Caco-2 (cell line): ENCODE measurements around the gene SPATA6. TPM values are rescaled to one million over a fixed set of nuclear protein-coding genes. Genes with fewer than 3 reads are reported as not detected.

Experiments
- BruUV-seq: library from RNA; stranded (reverse); fragments of 400-500 nt; replicated peaks from 2 replicates; lab custom pipeline; 2021; lab: Mats Ljungman, UMichigan
- CTCF ChIA-PET: fragments of 300-600 bp; sonication (Branson Sonifier 250); formaldehyde crosslinking; loops from one replicate; lab custom pipeline; 2022; ENCODE audit warnings: antibody characterized with exemption; lab: Charles Lee
- POLR2A ChIA-PET: fragments of 300-600 bp; sonication (Branson Sonifier 250); formaldehyde crosslinking; loops from one replicate; lab custom pipeline; 2022; ENCODE audit warnings: antibody characterized with exemption; lab: Charles Lee
- DNase-seq, 2 experiments: peaks; one replicate each; pipeline versions ENCODE4 v3.0.0 to v3.0.0-alpha.2; 2020 to 2022
- H3K27me3 ChIP-seq: replicated peaks from 2 replicates; pipeline ENCODE4 v1.6.0; 2011; ENCODE audit warnings: low read length; ENCODE audit not compliant: control insufficient read depth, insufficient read depth
- H3K36me3 ChIP-seq: 2 replicates; pipeline ENCODE4 v1.5.1; 2011; ENCODE audit warnings: low read length; ENCODE audit not compliant: control insufficient read depth, insufficient read depth
- H3K4me1 ChIP-seq: fragments of 250-450 bp; sonication (Bioruptor Pico); 2 replicates; pipeline ENCODE4 v1.5.1; 2020; ENCODE audit warnings: mild to moderate bottlenecking
- H3K4me3 ChIP-seq: 2 replicates; pipeline ENCODE4 v1.5.1; 2011; ENCODE audit warnings: low read depth, mild to moderate bottlenecking, control low read depth, low read length
- H3K9me3 ChIP-seq: fragments of 250-450 bp; sonication (Bioruptor Pico); 2 replicates; pipeline ENCODE4 v1.5.1; 2020; ENCODE audit warnings: mild to moderate bottlenecking, moderate library complexity
- H3K27ac Mint-ChIP-seq: one replicate; pipeline ENCODE4 v1.8.0; 2022; ENCODE audit warnings: mixed read lengths; ENCODE audit not compliant: unreplicated experiment
- H3K27me3 Mint-ChIP-seq: one replicate; pipeline ENCODE4 v1.8.0; 2022; ENCODE audit warnings: mixed read lengths; ENCODE audit not compliant: insufficient read depth, unreplicated experiment
- H3K36me3 Mint-ChIP-seq: one replicate; pipeline ENCODE4 v1.8.0; 2022; ENCODE audit warnings: mild to moderate bottlenecking, mixed read lengths; ENCODE audit not compliant: insufficient read depth, unreplicated experiment
- H3K4me1 Mint-ChIP-seq: one replicate; pipeline ENCODE4 v1.8.0; 2022; ENCODE audit warnings: low read depth, mixed read lengths; ENCODE audit not compliant: unreplicated experiment
- H3K4me3 Mint-ChIP-seq: one replicate; pipeline ENCODE4 v1.8.0; 2022; ENCODE audit warnings: mild to moderate bottlenecking, moderate library complexity, mixed read lengths; ENCODE audit not compliant: unreplicated experiment
- H3K9me3 Mint-ChIP-seq: one replicate; pipeline ENCODE4 v1.8.0; 2022; ENCODE audit warnings: mixed read lengths; ENCODE audit not compliant: unreplicated experiment
- intact Hi-C: fragments of 100-400 bp; cut with micrococcal nuclease; formaldehyde crosslinking; loops from one replicate; pipeline ENCODE4 v1.10.0; 2022; ENCODE audit not compliant: unreplicated experiment
- total RNA-seq: library from RNA; stranded (reverse); gene quantifications from 2 replicates; pipeline ENCODE4 v1.2.3, GENCODE V29; 2022
- TF ChIP-seq, protein P1 (sequence below), 2 experiments: fragments of 200-600 bp in 1 of 2; IDR thresholded peaks; 1 replicate in 1 of 2; 2 replicates in 1 of 2; pipeline versions ENCODE4 v1.5.1 to v1.8.0; 2011 to 2022; ENCODE audit warnings: antibody characterized with exemption in 1 of 2, control low read depth in 1 of 2, inconsistent platforms in 1 of 2, low read depth in 1 of 2, low read length in 1 of 2, mild to moderate bottlenecking in 1 of 2, moderate library complexity in 1 of 2; ENCODE audit not compliant: insufficient read depth in 1 of 2, severe bottlenecking in 1 of 2, unreplicated experiment in 1 of 2

Gene SPATA6
- total RNA-seq, 1 experiment from 2014 or later = 1.8 TPM

DNA sequence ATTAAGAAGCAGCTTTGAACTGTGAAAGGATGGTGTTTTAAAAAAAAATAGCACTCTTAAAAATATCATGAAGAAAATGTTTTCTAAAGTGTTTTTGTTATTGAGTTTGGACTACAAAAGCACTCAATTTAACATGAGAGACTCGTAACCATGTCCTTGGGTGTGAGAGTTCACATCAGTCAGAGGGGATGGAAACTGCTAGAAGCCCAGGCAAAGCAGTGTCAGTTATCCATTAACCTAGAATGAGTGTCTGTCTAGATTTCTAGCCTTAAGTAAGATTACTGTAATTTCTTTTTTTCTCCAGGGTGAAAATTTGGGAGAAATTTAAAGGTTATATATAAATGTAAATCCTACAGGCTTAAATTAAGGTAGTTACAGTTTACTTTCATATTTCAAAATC is 217.8 kb downstream of the SPATA6 start:
- Histone ChIP-seq H3K36me3 (no peaks in the 10 kb centered on the region), H3K4me1 (no peaks in the 10 kb centered on the region), H3K4me3 (no peak overlapping the region), H3K9me3 (no peaks in the 10 kb centered on the region), H3K27me3 (no peaks in the 10 kb centered on the region)
- CTCF ChIA-PET = no interaction called here
- TF ChIP-seq, protein P1, sequence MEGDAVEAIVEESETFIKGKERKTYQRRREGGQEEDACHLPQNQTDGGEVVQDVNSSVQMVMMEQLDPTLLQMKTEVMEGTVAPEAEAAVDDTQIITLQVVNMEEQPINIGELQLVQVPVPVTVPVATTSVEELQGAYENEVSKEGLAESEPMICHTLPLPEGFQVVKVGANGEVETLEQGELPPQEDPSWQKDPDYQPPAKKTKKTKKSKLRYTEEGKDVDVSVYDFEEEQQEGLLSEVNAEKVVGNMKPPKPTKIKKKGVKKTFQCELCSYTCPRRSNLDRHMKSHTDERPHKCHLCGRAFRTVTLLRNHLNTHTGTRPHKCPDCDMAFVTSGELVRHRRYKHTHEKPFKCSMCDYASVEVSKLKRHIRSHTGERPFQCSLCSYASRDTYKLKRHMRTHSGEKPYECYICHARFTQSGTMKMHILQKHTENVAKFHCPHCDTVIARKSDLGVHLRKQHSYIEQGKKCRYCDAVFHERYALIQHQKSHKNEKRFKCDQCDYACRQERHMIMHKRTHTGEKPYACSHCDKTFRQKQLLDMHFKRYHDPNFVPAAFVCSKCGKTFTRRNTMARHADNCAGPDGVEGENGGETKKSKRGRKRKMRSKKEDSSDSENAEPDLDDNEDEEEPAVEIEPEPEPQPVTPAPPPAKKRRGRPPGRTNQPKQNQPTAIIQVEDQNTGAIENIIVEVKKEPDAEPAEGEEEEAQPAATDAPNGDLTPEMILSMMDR (IDR thresholded peaks at IDR 0.05; ENCODE audit: insufficient read depth in 1 of 2, low read depth in 1 of 2, low read length in 1 of 2, severe bottlenecking in 1 of 2, unreplicated experiment in 1 of 2) = no peak
- peaks cover 1% of the 10 kb centered on the region for H3K36me3 Mint-ChIP-seq
- BruUV-seq = no TSS peak
- no peak overlapping the region for H3K27ac Mint-ChIP-seq
- peaks cover 3% of the 10 kb centered on the region for H3K27me3 Mint-ChIP-seq
- intact Hi-C loops = no loop called here
- H3K4me3 Mint-ChIP-seq = no peak overlapping the region
- no peaks in the 10 kb centered on the region for H3K9me3 Mint-ChIP-seq
- no peaks in the 10 kb centered on the region for H3K4me1 Mint-ChIP-seq
- POLR2A ChIA-PET = no interaction called here
- DNase-seq = no peak

DNA sequence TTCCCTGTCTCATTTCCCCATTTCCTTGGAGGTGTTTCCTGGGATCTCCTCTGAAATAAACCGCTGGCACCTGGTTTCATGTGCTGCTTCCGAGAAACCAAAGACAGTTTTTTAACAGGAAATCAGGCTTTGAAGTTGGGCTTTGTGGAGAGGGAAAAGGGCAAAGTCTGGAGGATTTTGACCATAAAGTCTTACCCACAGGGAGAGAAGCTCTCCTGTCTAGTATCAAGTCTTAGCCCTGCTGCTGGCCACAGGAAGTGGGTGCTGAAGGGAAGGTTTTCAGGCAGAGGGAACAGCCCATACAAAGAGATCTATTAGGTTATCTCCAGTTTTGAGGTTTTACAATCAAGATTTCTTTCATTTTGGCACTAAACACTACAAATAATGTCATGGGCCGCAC is 220.2 kb downstream of the SPATA6 start:
- Mint-ChIP-seq H3K4me3 (no peak overlapping the region), H3K27me3 (peaks cover 7% of the 10 kb centered on the region), H3K27ac (no peak overlapping the region), H3K4me1 (no peaks in the 10 kb centered on the region), H3K36me3 (peaks cover 6% of the 10 kb centered on the region), H3K9me3 (no peaks in the 10 kb centered on the region)
- BruUV-seq = no TSS peak
- TF ChIP-seq, protein P1 (IDR thresholded peaks at IDR 0.05; ENCODE audit: insufficient read depth in 1 of 2, low read depth in 1 of 2, low read length in 1 of 2, severe bottlenecking in 1 of 2, unreplicated experiment in 1 of 2) = no peak
- Histone ChIP-seq H3K4me3 (no peak overlapping the region), H3K9me3 (no peaks in the 10 kb centered on the region), H3K36me3 (no peaks in the 10 kb centered on the region), H3K4me1 (no peaks in the 10 kb centered on the region), H3K27me3 (no peaks in the 10 kb centered on the region)
- intact Hi-C loops = no loop called here
- DNase-seq = no peak
- ChIA-PET CTCF (no interaction called here), POLR2A (no interaction called here)

DNA sequence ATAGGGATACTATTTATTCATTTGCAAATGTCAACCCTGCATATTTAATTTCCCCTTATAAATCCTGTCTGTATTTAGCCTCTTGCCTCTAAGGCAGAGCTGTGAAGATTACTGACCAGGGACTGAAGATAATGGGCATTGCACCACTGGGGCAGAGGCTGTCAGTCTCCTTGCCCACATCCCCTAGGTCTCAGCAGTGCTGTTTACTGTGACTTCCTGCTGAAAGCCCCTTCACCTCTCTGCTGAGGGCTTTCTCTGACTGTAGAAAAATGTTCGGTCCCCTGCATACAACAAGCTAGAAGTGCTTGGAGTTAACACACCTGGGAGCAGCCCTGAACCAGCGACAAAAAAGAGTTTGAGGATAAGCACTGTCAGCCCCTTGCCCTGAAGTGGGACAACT is 220.7 kb downstream of the SPATA6 start:
- Histone ChIP-seq H3K27me3 (no peaks in the 10 kb centered on the region), H3K4me3 (no peak overlapping the region), H3K9me3 (no peaks in the 10 kb centered on the region), H3K36me3 (no peaks in the 10 kb centered on the region), H3K4me1 (no peaks in the 10 kb centered on the region)
- Mint-ChIP-seq H3K4me1 (no peaks in the 10 kb centered on the region), H3K27me3 (peaks cover 5% of the 10 kb centered on the region), H3K9me3 (no peaks in the 10 kb centered on the region), H3K36me3 (peaks cover 6% of the 10 kb centered on the region), H3K4me3 (no peak overlapping the region), H3K27ac (no peak overlapping the region)
- POLR2A ChIA-PET = no interaction called here
- CTCF ChIA-PET = no interaction called here
- TF ChIP-seq, protein P1 (IDR thresholded peaks at IDR 0.05; ENCODE audit: insufficient read depth in 1 of 2, low read depth in 1 of 2, low read length in 1 of 2, severe bottlenecking in 1 of 2, unreplicated experiment in 1 of 2) = no peak
- no TSS peak for BruUV-seq
- no peak for DNase-seq
- intact Hi-C loops = no loop called here
